Activated CD4-positive, alpha-beta T cell treated with anti-CD3 and anti-CD28 coated beads for 36 hours (primary cell): ENCODE data around the gene TMEFF1. TPM values are rescaled to one million over a fixed set of nuclear protein-coding genes. Genes with fewer than 3 reads are reported as not detected.

Source experiments
- ATAC-seq: fragments of 200-7000 bp; cut with Tn5 transposase; one replicate; pipeline ENCODE4 v1.10.0; 2021; ENCODE audit warnings: mild to moderate bottlenecking, moderate library complexity
- CTCF ChIA-PET: fragments of 350-600 bp; sonication (Branson Sonifier 250); formaldehyde crosslinking; loops from one replicate; lab custom pipeline; 2021; ENCODE audit warnings: antibody characterized with exemption; lab: Charles Lee
- POLR2A ChIA-PET: fragments of 350-600 bp; sonication (Branson Sonifier 250); formaldehyde crosslinking; loops from one replicate; lab custom pipeline; 2021; ENCODE audit warnings: antibody characterized with exemption, inconsistent platforms; lab: Charles Lee
- DNase-seq: peaks from one replicate; pipeline ENCODE4 v3.0.0-alpha.2; 2020
- H3K27ac Mint-ChIP-seq: one replicate; pipeline ENCODE4 v1.8.0; 2021; ENCODE audit warnings: mixed read lengths
- H3K27me3 Mint-ChIP-seq: one replicate; pipeline ENCODE4 v1.8.0; 2021; ENCODE audit warnings: mixed read lengths
- H3K36me3 Mint-ChIP-seq: one replicate; pipeline ENCODE4 v1.8.0; 2021; ENCODE audit warnings: low read depth, mixed read lengths
- H3K4me1 Mint-ChIP-seq: one replicate; pipeline ENCODE4 v1.8.0; 2021; ENCODE audit warnings: mixed read lengths
- H3K4me3 Mint-ChIP-seq: one replicate; pipeline ENCODE4 v1.8.0; 2021; ENCODE audit warnings: mild to moderate bottlenecking, moderate library complexity, mixed read lengths
- H3K9me3 Mint-ChIP-seq: one replicate; pipeline ENCODE4 v1.8.0; 2021; ENCODE audit warnings: low read depth, mixed read lengths
- intact Hi-C, 2 experiments: fragments of 100-400 bp; cut with DNase I in 1 of 2; cut with micrococcal nuclease in 1 of 2; formaldehyde crosslinking; loops; one replicate each; pipeline versions ENCODE4 v1.14.2 to v1.15.1; 2022 to 2024; cut with DNase I, micrococcal nuclease
- total RNA-seq, 2 experiments: library from RNA; stranded (reverse); gene quantifications; one replicate each; pipeline ENCODE4 v1.2.3, GENCODE V29; 2021

The TMEFF1 gene
- total RNA-seq, 2 experiments from 2014 or later: 0.27 TPM; not detected in 1

- H3K4me1 Mint-ChIP-seq: no peaks in the 10 kb centered on the region
- intact Hi-C loops: no loop called here
- CTCF ChIA-PET: interaction anchor here (0.7 kb wide), 1 partner anchor 145 kb away, joined by 3 read pairs; no protein-coding TSS in a partner anchor
- no peak for ATAC-seq
- peaks cover 2% of the 10 kb centered on the region for H3K27me3 Mint-ChIP-seq
- peaks cover 4% of the 10 kb centered on the region for H3K9me3 Mint-ChIP-seq
- H3K27ac Mint-ChIP-seq: no peak overlapping the region
- no peak overlapping the region for H3K4me3 Mint-ChIP-seq
- POLR2A ChIA-PET: no interaction called here
- no peaks in the 10 kb centered on the region for H3K36me3 Mint-ChIP-seq
- DNase-seq: no peak
Observed at GRCh38 chr9:100623969-100624368, 151.0 kb downstream of the TMEFF1 start.

GRCh38 chr9:100626949-100627348 is 154.0 kb downstream of the TMEFF1 start:
- CTCF ChIA-PET: no interaction called here
- H3K4me3 Mint-ChIP-seq: no peak overlapping the region

More at GRCh38 chr9:100626949-100627348, 154.0 kb downstream of the TMEFF1 start:
- H3K4me1 Mint-ChIP-seq: no peaks in the 10 kb centered on the region
- no peak overlapping the region for H3K27ac Mint-ChIP-seq
- ATAC-seq: no peak
- intact Hi-C loops: no loop called here
- H3K36me3 Mint-ChIP-seq: no peaks in the 10 kb centered on the region
- no peak for DNase-seq
- H3K27me3 Mint-ChIP-seq: peaks cover 9% of the 10 kb centered on the region
- POLR2A ChIA-PET: no interaction called here
- H3K9me3 Mint-ChIP-seq: peaks cover 4% of the 10 kb centered on the region

Other genes starting within 250 kb of the TMEFF1 start
- gene TEX10, start 120.2 kb upstream of the TMEFF1 start, total RNA-seq: 10 to 100 TPM; 24.8 to 27.5 TPM
- 10 to 100 TPM; 17.9 to 21.6 TPM for gene MSANTD3, start 46.0 kb upstream of the TMEFF1 start, total RNA-seq
- gene CAVIN4, start 104.9 kb downstream of the TMEFF1 start, total RNA-seq: under 1 TPM; 0.16 to 0.18 TPM